ENCODE data around the gene ARHGAP27.

DNA sequence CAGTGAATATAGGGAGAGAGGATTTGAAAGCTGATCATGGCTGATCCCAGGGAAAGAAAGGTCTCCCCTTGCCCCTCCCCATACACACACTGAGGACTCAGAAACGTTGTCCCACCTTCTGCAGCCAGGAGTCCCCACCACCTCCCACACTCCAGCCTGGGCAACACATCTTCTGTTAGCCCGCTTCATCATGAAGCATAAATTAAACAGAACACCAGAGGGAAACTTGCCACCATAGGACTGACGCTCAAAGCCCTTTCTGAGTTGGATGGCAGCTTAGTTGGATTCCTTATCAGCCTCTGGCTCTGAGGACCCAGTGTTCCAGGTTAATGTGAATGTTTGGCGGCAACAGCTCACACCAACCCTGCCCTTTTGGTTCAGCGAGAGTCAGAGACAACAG is 33.9 kb downstream of the ARHGAP27 start:
- TF ChIP-seq CTCF (optimal IDR thresholded peaks at IDR 0.05 in 1 of 3, IDR thresholded peaks at IDR 0.05 in 1 of 3, conservative IDR thresholded peaks at IDR 0.05 in 1 of 3; ENCODE audit: extremely low read depth in 1 of 3, insufficient read depth in 2 of 3, low read length in 3 of 3) (no peak), EZH2 (IDR thresholded peaks at IDR 0.05; ENCODE audit: low read length) (no peak)
